Gastrocnemius medialis (tissue), 4 donors: Measurements from ENCODE around the gene VPS8. TPM values are rescaled to one million over a fixed set of nuclear protein-coding genes. Genes with fewer than 3 reads are reported as not detected.

ENCODE experiments used
- ATAC-seq, 2 donors: fragments of 150-250 bp; one replicate each; pipeline ENCODE4 v1.9.1; 2016
- DNase-seq, 2 donors: peaks; one replicate each; pipeline ENCODE4 v3.0.0-alpha.2; 2019
- H3K27ac ChIP-seq, 4 donors: fragments of 200-600 bp; sonication (generic); 1 replicate in 1 of 4; 2 replicates in 3 of 4; pipeline ENCODE4 v1.5.1; 2016 to 2018; ENCODE audit warnings: mild to moderate bottlenecking in 2 of 4, moderate library complexity in 1 of 4
- H3K27me3 ChIP-seq, 3 donors: fragments of 200-600 bp; sonication (generic) in 2 of 3; 1 replicate in 1 of 3; 2 replicates in 2 of 3; pipeline versions ENCODE4 v1.5.1 to v1.6.0; 2016 to 2019; ENCODE audit warnings: mild to moderate bottlenecking in 1 of 3, moderate library complexity in 1 of 3
- H3K36me3 ChIP-seq, 2 donors: fragments of 200-600 bp; sonication (generic) in 1 of 2; one replicate each; pipeline ENCODE4 v1.5.1; 2017 to 2018
- H3K4me1 ChIP-seq, 2 donors: fragments of 200-600 bp; sonication (generic) in 1 of 2; one replicate each; pipeline ENCODE4 v1.5.1; 2016 to 2017; ENCODE audit warnings: mild to moderate bottlenecking in 2 of 2
- H3K4me3 ChIP-seq, 4 donors: fragments of 200-600 bp; sonication (generic) in 3 of 4; 1 replicate in 1 of 4; 2 replicates in 3 of 4; pipeline ENCODE4 v1.5.1; 2016 to 2019; ENCODE audit warnings: mild to moderate bottlenecking in 2 of 4
- H3K9me3 ChIP-seq, 3 donors: fragments of 200-600 bp; sonication (generic) in 2 of 3; 1 replicate in 1 of 3; 2 replicates in 2 of 3; pipeline ENCODE4 v1.5.1; 2016 to 2019
- POLR2A ChIP-seq, 2 donors: fragments of 450-650 bp; IDR thresholded peaks; one replicate each; pipeline ENCODE4 v1.6.1; 2017; ENCODE audit warnings: antibody characterized with exemption in 2 of 2, mild to moderate bottlenecking in 2 of 2, moderate library complexity in 2 of 2
- in situ Hi-C, 4 donors: fragments of 200-750 bp; cut with MboI; loops; one replicate each; pipeline versions ENCODE4 v1.15.0 to v1.8.0; 2017; ENCODE audit warnings: low sequenced_read_pairs in 4 of 4
- intact Hi-C: fragments of 100-400 bp; cut with DNase I; formaldehyde crosslinking; loops from one replicate; pipeline ENCODE4 v1.15.1; 2023; ENCODE audit warnings: low total_unique reads
- total RNA-seq, 4 donors: library from RNA; depleted of rRNA; stranded (reverse); fragments of >200 nt; gene quantifications; one replicate each; pipeline versions ENCODE4 v1.1.0 to v1.2.3, GENCODE V29; 2016
- TF ChIP-seq, protein P1 (sequence below), 5 experiments: fragments of 450-650 bp in 3 of 5; fragments of 200-600 bp in 2 of 5; sonication (generic) in 2 of 5; IDR thresholded peaks in 4 of 5; conservative IDR thresholded peaks in 1 of 5; 1 replicate in 4 of 5; 2 replicates in 1 of 5; pipeline ENCODE4 v1.5.1; 2016 to 2019; ENCODE audit warnings: antibody characterized with exemption in 5 of 5, mild to moderate bottlenecking in 3 of 5, moderate library complexity in 3 of 5

VPS8 gene
- total RNA-seq, 4 donors from 2014 or later: 37.2 to 64.1 (median 51.2) TPM

DNA sequence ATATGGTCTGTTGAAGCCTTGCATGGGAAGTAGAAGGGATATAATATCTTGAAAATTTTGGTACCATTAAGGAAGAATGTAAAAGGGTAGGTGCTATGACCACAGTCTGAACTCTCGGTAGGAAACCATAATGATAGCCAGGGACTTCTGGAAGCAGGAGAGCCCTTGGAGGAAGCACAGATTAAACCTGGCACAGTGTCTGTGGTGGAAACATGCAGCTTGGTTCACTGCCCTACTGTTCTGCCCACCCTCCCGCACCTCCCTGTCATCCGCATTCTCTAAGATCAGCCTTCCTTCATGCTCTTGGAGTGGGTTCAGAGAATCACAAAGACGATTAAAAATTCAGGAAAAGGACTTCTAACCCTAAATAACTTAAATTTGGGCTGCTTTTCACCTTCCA is 20.9 kb downstream of the VPS8 start:
- intact Hi-C loops (no loop called here), in situ Hi-C loops (no loop called here)
- ATAC-seq: no peak
- H3K9me3 ChIP-seq: no peaks in the 10 kb centered on the region
- DNase-seq: no peak
- TF ChIP-seq, protein P1, sequence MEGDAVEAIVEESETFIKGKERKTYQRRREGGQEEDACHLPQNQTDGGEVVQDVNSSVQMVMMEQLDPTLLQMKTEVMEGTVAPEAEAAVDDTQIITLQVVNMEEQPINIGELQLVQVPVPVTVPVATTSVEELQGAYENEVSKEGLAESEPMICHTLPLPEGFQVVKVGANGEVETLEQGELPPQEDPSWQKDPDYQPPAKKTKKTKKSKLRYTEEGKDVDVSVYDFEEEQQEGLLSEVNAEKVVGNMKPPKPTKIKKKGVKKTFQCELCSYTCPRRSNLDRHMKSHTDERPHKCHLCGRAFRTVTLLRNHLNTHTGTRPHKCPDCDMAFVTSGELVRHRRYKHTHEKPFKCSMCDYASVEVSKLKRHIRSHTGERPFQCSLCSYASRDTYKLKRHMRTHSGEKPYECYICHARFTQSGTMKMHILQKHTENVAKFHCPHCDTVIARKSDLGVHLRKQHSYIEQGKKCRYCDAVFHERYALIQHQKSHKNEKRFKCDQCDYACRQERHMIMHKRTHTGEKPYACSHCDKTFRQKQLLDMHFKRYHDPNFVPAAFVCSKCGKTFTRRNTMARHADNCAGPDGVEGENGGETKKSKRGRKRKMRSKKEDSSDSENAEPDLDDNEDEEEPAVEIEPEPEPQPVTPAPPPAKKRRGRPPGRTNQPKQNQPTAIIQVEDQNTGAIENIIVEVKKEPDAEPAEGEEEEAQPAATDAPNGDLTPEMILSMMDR (IDR thresholded peaks at IDR 0.05 in 4 of 5, conservative IDR thresholded peaks at IDR 0.05 in 1 of 5): no peak
- TF ChIP-seq POLR2A (IDR thresholded peaks at IDR 0.05): no peak
- H3K27ac ChIP-seq: peak overlapping the region in 3 of 4 donors; percentile 4 to 30 (median 12)
- peaks cover 0 to 54% of the 10 kb centered on the region in 2 donors for H3K36me3 ChIP-seq
- H3K27me3 ChIP-seq: no peaks in the 10 kb centered on the region
- peaks cover 21 to 26% of the 10 kb centered on the region in 2 donors for H3K4me1 ChIP-seq
- no peak overlapping the region for H3K4me3 ChIP-seq

GRCh38 chr3:184836090-184836822 is 24.3 kb downstream of the VPS8 start:
- peaks cover 23 to 26% of the 10 kb centered on the region in 2 donors for H3K4me1 ChIP-seq
- ATAC-seq (peak; percentile 59 to 90), DNase-seq (no peak)
- TF ChIP-seq, protein P1 (IDR thresholded peaks at IDR 0.05 in 4 of 5, conservative IDR thresholded peaks at IDR 0.05 in 1 of 5): no peak
- TF ChIP-seq POLR2A (IDR thresholded peaks at IDR 0.05): no peak
- no peak overlapping the region for H3K4me3 ChIP-seq
- in situ Hi-C loops: no loop called here
- intact Hi-C loops: no loop called here
- no peaks in the 10 kb centered on the region for H3K27me3 ChIP-seq
- no peaks in the 10 kb centered on the region for H3K9me3 ChIP-seq
- H3K27ac ChIP-seq: peak overlapping the region; percentile 50 to 76 (median 72)
- peaks cover 0 to 32% of the 10 kb centered on the region in 2 donors for H3K36me3 ChIP-seq

- Histone ChIP-seq H3K4me1 (peaks cover 13 to 40% of the 10 kb centered on the region in 2 donors), H3K4me3 (no peak overlapping the region), H3K27ac (no peak overlapping the region), H3K36me3 (peaks cover 0 to 3% of the 10 kb centered on the region in 2 donors), H3K27me3 (no peaks in the 10 kb centered on the region), H3K9me3 (no peaks in the 10 kb centered on the region)
- TF ChIP-seq POLR2A (IDR thresholded peaks at IDR 0.05): no peak
- TF ChIP-seq, protein P1 (IDR thresholded peaks at IDR 0.05 in 4 of 5, conservative IDR thresholded peaks at IDR 0.05 in 1 of 5): no peak
- ATAC-seq (no peak), DNase-seq (no peak)
- in situ Hi-C loops: no loop called here
- intact Hi-C loops: no loop called here
Measured at GRCh38 chr3:184842433-184842832, 30.5 kb downstream of the VPS8 start.

- peaks cover 0 to 19% of the 10 kb centered on the region in 2 donors for H3K36me3 ChIP-seq
- intact Hi-C loops: no loop called here
- ATAC-seq (no peak), DNase-seq (no peak)
- no peak overlapping the region for H3K4me3 ChIP-seq
- H3K9me3 ChIP-seq: no peaks in the 10 kb centered on the region
- H3K27me3 ChIP-seq: no peaks in the 10 kb centered on the region
- peak overlapping the region; percentile 60 to 75 (median 68) for H3K27ac ChIP-seq
- peaks cover 11 to 34% of the 10 kb centered on the region in 2 donors for H3K4me1 ChIP-seq
- no peak for TF ChIP-seq POLR2A (IDR thresholded peaks at IDR 0.05)
- TF ChIP-seq, protein P1 (IDR thresholded peaks at IDR 0.05 in 4 of 5, conservative IDR thresholded peaks at IDR 0.05 in 1 of 5): no peak
- in situ Hi-C loops: no loop called here
Measured at GRCh38 chr3:184845819-184846218, 33.9 kb downstream of the VPS8 start.
